Measurements from ENCODE around the gene PSEN1.

PSEN1 gene

DNA sequence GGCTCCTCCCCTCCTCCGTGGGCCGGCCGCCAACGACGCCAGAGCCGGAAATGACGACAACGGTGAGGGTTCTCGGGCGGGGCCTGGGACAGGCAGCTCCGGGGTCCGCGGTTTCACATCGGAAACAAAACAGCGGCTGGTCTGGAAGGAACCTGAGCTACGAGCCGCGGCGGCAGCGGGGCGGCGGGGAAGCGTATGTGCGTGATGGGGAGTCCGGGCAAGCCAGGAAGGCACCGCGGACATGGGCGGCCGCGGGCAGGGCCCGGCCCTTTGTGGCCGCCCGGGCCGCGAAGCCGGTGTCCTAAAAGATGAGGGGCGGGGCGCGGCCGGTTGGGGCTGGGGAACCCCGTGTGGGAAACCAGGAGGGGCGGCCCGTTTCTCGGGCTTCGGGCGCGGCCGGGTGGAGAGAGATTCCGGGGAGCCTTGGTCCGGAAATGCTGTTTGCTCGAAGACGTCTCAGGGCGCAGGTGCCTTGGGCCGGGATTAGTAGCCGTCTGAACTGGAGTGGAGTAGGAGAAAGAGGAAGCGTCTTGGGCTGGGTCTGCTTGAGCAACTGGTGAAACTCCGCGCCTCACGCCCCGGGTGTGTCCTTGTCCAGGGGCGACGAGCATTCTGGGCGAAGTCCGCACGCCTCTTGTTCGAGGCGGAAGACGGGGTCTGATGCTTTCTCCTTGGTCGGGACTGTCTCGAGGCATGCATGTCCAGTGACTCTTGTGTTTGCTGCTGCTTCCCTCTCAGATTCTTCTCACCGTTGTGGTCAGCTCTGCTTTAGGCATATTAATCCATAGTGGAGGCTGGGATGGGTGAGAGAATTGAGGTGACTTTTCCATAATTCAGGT, at the start of gene PSEN1:
TSS of gene PSEN1 (plus strand) at position 121 of the 839 bp plus-strand sequence. CDS start 11,513 bp downstream, outside the sequence.
- peak; percentile 98 to 99 for DNase-seq (ENCODE audit: low read depth in 2 of 2)

DNA sequence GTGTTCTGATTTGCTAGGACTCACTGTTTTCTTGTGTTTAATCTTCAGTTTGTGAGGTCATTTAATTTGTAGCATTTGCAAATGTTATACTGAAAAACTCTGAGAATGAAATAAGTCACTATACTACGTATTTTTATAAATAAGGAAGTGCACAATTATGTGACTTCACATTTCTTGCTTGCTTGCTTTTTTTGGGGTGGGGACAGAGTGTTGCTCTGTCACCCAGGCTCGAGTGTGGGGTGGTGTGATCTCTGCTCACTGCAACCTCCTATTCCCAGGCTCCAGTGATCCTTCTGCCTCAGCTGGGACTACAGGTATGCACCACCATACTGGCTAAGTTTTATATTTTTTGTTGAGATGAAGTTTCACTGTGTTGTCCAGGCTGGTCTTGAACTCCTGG, 45.3 kb upstream of the PSEN1 start:
- no peak for DNase-seq (ENCODE audit: low read depth in 2 of 2)

DNA sequence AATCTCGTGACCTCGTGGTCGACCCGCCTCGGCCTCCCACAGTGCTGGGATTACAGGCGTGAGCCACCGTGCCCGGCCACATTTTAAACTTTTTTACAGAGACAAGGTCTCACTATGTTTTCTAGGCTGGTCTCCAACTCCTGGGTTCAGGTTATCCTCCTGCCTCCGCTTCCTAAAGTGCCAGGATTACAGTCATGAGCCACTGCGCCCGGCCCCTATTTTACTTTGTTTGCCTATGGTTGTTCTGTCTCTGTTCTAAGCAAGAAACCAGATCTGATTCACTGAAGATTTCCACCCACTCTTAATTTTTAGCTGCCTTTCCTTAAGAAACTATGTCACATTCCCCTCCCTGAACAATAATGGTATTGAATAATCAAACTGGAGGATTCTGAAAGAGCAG, 38.9 kb upstream of the PSEN1 start:
- DNase-seq (ENCODE audit: low read depth in 2 of 2), result no peak

DNA sequence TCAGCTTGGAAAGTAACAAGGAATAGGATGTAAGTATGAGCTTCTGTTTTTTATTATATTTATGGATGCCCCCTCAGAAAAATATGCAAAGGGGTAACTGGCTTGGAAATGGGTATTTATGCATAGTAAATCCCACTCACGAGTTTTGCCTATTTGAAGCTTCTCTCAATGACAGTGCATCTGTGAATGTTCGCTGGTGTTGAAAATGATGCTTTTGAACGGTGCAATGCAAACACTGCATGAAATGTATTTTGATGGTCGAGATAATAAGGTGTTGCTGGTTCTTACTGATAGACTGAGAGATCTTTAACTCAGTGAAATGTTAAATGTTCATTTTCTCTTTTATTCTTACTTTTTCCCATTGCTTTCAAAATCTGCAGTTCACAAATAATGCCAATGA, 36.0 kb upstream of the PSEN1 start:
- no peak for DNase-seq (ENCODE audit: low read depth in 2 of 2)

DNA sequence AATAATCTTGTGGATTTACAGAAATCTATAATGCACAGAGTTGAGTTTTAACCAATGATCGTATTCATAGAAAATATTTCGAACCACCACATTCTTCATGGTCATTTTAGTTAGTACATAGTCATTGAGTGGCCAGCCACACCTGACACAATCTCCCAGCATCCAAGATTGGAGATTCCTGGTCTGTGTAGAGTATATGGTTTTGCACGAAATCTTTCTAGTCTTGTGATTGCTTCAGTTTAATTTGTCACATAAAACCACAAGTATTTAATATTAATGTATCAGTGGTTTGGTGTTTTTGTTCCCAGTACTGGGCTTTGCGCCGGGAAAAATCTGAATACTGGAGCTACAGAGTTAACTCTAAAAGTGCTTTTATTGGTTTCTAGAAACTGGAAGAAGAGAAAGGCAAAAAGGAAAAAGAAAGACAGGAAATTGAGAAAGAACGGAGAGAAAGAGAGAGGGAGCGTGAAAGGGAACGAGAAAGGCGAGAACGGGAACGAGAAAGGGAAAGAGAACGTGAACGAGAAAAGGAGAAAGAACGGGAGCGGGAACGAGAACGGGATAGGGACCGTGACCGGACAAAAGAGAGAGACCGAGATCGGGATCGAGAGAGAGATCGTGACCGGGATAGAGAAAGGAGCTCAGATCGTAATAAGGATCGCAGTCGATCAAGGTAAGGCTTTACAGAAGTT, 33.4 kb upstream of the PSEN1 start:
- no peak for DNase-seq (ENCODE audit: low read depth in 2 of 2)

DNA sequence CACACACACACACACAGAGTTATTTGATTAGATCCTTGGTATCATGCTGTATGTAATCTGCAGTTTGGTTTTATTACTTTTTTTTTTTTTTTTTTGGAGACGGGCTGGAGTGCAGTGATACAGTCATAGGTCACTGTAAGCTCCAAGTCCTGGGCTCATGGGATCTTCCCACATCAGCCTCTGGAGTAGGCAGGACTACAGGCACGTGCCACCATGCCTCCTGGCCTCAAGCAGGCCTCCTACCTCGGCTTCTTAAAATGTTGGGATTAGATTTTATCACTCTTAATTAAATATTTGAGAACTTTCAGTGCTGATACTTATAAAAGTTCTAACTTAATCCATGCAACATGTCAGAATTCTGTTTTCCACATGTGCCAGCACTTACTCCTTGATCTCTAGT, 31.3 kb upstream of the PSEN1 start:
- DNase-seq (ENCODE audit: low read depth in 2 of 2), result no peak

DNA sequence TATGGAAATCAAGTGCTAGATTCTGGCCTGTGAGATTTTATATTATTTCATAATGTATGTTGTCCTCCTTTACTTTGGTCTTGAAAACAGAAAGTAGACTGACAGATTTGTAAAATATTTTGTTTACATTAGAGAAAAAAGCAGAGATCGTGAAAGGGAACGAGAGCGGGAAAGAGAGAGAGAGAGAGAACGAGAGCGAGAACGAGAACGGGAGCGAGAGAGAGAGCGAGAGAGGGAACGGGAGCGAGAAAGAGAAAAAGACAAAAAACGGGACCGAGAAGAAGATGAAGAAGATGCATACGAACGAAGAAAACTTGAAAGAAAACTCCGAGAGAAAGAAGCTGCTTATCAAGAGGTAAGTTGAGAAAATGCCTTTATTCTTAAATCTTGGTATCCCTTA, 30.6 kb upstream of the PSEN1 start:
- no peak for DNase-seq (ENCODE audit: low read depth in 2 of 2)

DNA sequence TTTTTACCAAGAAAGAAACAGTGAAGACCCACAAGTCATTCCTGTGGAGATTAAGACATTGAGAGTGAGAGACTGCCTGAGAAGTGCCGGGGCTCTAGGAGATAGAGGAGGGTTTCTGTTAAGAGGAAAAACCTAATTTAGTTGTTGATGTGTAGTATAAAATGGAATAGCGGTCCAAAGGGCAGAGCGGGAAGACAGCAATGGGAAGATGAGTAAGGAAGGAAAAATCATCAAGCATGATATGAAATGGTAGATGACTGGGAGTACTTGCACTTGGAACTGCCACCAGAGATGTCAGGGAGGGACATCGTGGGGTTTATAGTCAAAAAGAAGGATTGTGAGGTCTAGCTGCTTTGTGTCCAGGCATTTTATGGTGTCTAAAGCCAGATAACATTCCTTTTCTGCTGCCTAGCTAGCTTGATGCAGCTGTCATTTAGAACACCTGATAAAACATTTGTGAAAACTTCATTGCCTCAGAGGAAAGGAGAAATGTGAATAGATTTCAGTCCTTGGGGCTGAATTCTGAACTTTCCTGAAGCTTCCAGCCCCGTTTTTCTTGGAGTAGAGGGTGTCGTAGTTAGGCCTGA, 20.1 kb upstream of the PSEN1 start:
- no peak for DNase-seq (ENCODE audit: low read depth in 2 of 2)

DNA sequence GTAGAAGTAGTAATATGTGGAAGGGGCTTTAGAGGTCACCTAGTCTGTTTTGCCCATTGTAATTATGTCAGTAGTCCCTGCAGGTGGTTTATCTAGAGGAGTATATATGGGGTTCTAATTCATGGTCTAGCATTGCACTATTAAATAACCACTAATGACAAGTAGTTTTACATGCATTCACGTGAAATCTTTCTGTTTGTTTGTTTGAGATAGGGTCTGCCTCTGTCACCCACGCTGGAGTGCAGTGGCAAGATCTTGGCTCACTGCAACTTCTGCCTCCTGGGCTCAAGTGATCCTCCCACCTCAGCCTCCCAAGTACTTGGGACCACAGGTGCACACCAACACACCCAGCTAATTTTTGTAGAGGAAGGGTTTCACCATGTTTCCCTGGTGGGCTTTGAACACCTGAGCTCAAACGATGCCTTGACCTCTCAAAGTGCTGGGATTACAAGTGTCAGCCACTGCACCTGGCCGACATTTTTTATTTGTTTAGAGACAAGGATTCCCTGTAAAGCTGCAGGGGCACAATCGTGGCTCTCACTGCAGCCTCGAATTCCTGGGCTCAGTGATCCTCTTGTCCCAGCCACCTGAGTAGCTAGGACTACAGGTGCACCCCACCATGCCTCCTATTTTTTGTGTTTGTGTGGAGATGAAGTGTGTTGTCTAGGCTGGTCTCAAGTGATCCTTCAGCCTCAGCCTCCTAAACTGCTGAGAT, 12.0 kb upstream of the PSEN1 start:
- no peak for DNase-seq (ENCODE audit: low read depth in 2 of 2)

DNA sequence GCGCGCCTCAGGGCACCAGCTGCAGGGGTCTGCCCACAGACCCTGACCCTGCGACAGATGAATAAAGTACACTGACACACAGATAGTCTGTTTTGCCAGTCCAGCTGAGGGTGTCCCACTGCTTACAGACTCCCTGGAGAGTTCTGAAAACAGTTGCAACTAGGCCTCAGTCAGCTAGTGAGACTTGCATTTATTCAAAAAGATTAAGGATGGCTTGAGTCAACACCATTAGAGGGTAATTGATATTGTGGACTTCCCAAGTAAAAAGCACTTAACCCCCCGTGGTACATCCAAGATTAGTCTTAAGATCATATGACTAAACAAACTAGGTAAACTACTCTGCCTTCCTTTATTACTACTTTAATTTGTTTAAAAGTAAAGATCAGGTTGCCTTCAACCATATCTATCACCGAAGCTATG, 11.1 kb upstream of the PSEN1 start:
- no peak for DNase-seq (ENCODE audit: low read depth in 2 of 2)

DNA sequence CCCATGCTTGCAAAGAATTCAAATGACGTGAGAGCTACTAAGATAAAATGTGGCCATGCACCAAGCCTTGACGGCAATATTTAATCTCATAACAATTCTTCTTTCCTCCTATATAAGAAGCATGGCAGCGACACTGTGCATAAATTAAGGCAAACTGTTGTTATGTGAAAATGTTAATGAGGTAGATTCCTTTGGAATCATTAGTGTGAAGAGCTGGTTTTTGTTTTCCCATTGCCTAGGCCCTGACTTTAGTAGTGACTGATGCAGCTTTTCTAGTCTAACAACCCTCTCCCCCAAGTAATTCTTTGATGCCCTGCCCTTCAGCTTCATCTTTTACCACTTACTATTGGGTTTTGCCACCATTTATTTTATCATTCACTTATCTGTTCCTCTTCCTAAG, 10.6 kb upstream of the PSEN1 start:
- DNase-seq (ENCODE audit: low read depth in 2 of 2), result no peak

DNA sequence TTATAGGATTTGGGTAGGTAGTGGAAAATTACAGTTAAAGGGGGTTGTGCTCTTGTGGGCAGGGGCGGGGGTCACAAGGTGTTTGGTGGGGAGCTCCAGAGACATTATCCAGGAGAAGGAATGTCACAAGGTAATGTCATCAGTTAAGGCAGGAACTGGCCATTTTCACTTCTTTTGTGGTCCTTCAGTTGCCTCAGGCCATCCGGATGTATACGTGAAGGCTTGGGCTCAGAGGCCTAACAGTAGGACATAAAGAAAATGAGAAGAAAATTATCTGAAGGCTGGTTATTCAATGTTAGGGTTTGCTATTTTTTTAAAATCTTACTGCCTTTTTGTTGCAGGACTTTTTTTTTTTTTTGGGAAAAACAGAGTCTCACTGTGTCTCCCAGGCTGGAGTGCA, 2.5 kb upstream of the PSEN1 start:
- DNase-seq (ENCODE audit: low read depth in 2 of 2), result no peak

DNA sequence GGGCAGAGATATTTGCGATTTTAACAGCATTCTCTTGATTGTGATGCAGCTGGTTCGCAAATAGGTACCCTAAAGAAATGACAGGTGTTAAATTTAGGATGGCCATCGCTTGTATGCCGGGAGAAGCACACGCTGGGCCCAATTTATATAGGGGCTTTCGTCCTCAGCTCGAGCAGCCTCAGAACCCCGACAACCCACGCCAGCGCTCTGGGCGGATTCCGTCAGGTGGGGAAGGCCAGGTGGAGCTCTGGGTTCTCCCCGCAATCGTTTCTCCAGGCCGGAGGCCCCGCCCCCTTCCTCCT, 271 bp upstream of the PSEN1 start:
- no peak for DNase-seq (ENCODE audit: low read depth in 2 of 2)

DNA sequence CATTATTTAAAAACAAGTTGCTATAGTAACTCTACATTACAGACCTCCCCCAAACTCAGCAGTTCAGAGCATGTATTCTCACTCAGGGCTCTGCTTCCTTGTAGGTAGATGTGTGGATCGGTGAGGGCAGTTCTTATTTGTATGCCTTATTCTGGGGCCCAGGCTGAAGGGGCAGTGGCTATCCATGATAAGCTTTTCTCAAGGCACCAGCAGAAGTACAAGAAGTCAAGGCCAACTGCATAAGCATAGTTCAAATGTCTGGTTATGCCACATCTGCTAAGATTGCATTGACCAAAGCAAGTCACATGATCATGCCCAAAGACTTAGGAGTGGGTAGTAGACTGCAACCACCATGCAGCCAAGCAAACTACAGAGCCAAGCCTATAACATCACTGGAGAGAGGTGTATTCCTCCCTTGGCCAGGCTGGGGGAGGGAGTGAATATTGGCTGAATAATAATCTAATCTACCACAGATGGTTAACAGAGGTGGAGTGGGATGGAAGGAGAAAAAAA, 4.6 kb downstream of the PSEN1 start:
- no peak for DNase-seq (ENCODE audit: low read depth in 2 of 2)

DNA sequence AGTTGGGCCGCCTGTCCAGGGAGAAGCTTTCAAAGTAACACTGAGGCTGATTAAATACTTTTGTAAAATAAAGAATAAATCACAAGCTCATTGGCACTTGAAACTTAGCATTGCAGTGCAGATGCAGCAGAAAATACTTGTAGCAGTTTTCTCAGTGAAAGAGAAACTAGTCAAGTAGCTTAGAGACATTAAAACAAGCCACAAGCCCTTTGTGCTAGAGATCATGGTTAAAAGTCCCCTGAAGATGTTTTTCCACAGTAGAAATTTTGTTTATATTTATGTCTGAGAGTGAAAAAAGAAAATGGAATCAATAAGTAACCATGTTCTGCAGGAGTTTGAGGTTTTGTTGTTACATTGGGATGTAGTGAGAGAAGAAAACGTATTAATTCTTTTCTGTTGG, 5.9 kb downstream of the PSEN1 start:
- DNase-seq (ENCODE audit: low read depth in 2 of 2), result no peak

DNA sequence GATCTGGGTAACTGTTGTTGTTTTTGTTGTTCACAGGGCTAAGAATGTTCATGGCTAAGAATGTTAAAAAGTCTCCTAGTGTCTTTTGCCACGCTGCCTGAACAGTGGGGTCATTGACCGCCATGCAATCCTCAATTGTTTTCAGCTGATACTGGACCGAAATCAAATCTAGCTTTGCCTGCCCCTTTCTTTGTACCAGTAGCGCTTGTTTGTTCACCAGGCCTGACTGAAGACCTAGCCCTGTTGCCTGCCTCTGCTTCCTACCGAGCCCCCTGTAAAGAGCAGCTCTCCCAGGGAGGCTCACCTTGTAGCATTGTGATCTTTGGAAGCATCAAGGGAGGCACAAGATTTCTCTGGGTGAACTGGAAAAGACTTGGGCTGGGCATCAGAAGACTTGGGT, 6.7 kb downstream of the PSEN1 start:
- no peak for DNase-seq (ENCODE audit: low read depth in 2 of 2)

DNA sequence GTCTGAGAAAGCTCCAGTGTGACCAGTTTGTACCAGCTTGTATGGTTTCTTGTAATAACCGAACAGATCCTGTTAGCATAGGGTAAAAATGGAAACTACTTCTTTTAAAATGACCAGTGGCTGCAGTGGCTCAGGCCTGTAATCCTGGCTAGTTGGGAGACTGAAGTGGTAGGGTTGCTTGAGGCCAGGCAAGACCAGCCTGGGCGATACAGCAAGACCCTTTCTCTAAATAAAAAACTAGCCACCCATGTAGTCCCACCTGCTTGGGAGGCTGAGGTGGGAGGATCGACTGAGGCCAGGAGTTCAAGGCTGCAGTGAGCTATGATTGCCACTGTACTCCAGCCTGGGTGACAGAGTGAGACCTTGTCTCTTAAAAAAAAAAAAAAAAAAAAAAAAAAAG, 7.3 kb downstream of the PSEN1 start:
- no peak for DNase-seq (ENCODE audit: low read depth in 2 of 2)

DNA sequence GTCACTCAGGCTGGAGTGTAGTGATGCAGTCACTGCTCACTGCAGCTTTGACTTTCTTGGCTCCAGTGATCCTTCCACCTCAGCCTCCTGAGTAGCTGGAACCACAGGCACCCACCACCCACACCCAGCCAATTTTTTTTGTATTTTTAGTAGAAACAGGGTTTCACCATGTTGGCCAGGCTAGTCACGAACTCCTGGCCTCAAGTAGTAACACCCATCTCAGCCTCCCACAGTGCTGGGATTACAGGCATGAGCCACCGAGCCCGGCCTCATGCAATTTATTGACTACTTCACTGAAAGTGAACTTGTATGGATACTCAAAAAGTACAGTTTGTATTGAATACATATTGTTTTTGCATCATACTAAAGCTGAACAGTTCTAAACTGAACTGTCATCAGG, 9.1 kb downstream of the PSEN1 start:
- no peak for DNase-seq (ENCODE audit: low read depth in 2 of 2)

DNA sequence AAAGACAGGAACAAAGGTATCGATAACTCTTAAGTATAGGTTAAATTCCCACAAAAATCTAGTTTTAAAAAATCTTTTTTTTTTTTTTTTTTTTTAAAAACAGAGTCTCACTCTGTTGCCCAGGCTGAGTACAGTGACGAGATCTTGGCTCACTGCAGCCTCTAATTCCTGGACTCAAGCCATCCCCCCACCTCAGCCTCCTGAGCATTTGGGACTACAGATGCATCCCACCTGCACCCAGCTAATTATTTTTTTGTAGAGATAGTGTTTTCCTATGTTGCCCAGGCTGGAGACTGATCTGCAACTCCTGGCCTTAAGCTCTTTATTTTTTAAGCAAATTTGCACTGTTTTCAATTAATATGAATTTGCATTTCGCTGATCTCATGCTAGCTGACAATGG, 9.8 kb downstream of the PSEN1 start:
- DNase-seq (ENCODE audit: low read depth in 2 of 2), result no peak

DNA sequence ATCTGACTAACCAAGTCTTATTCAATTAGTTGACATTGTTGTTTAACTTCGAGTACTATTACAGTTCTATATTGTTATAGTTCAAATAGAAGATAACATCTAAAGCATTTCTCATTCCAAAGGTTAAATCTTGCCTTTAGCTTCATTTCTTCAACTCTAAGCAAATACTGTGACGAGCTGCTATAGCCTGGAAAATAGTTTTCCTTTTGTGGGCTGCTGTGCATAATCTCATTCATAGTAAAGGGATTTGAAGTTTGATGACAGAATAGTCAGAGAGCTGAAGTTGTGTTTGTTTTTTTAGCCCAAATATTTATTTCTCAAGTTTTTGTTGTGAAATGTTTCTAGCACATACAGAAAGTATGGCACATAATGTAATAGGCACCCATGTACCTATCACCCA, 13.4 kb downstream of the PSEN1 start:
- no peak for DNase-seq (ENCODE audit: low read depth in 2 of 2)

DNA sequence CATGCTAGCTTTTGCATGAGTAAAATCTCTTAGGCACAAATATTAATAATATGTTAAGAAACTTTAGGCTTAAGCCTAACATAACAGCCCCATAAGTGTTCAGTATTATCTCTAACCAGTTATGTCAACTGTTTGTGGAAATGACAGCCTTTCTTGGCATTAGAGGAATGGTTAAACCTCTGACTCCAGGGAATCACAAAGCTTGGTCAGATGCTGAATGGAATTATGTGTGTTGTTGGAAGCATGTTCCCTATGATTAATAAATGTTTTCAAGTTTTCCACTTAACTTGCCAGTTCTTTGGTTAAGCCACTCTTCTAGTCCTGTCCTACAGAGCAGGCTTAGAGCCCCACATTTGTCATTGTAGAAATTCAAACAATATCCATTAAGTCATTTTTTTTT, 17.0 kb downstream of the PSEN1 start:
- DNase-seq (ENCODE audit: low read depth in 2 of 2), result no peak

DNA sequence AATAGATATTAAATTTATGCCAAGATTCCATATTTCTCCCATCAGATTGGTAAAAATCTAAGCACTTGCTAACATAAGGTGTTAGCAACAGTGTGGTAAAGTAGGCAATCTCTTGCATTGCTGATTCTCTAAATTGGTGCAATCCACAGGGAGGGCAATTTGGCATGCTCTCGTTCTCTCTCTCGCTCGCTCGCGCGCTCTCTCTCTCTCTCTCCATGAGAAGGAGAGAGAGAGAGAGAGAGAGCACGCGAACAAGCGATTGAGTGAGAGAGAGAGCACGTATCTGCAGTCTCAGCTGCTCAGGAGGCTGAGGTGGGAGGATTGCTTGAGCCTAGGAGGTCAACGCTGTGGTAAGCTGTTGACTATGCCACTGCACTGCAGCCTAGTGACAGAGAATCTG, 25.9 kb downstream of the PSEN1 start:
- no peak for DNase-seq (ENCODE audit: low read depth in 2 of 2)

All from stimulated activated CD8-positive, alpha-beta memory T cell treated with anti-CD3 and anti-CD28 coated beads, Interleukin-2, amount 100 ng/mL, for 1 hour (primary cell).